Measurements from ENCODE around the gene AATF.

The AATF gene

DNA sequence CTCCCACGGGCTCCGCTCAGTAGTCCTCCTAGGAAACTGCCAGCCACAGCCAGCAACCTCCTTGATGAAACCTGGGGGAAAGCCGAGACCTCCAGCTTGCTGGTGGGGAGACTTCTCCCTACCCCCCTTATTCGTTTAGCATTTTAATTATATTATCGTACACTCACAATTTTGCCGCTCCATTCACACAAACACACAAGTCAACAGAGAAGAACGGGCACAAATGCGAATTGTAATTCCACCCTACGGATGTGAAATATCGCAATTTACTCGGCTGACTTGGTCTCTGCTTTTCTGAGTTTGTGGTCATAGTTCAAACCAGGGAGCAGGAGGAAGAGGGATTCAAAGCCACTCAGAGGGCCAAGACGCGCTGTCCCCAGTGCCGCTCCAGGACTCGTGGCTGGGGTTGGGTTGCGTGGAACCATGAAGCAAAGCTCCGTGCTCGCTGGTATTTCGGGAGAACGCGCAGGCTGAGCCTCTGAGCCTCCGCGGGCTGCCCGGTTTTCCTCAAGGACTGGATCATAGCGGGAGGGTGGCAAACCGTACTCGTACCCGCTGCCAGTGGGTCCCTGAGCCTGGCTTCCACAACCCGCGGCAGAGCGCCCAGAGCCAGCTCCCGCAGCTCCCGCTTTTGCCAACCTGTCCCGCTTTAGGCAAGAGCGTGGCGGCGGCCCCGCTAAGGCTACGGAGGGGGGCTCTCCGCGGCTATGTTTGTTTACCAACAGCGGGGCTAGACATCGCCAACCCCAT lies 9.5 kb upstream of the AATF start:
- H3K4me3 ChIP-seq (ENCODE audit: low read length) = no peak overlapping the region
- H3K4me1 ChIP-seq (ENCODE audit: low read length) = no peaks in the 10 kb centered on the region
- DNase-seq = no peak
- H2AFZ ChIP-seq (ENCODE audit: low read length) = no peak overlapping the region
- H3K36me3 ChIP-seq (replicated peaks; ENCODE audit: insufficient read depth, low read length) = no peaks in the 10 kb centered on the region
- no peak overlapping the region for H3K9ac ChIP-seq (ENCODE audit: low read length)
- H4K20me1 ChIP-seq (ENCODE audit: insufficient read depth, low read length) = no peaks in the 10 kb centered on the region
- H3K9me2 ChIP-seq (replicated peaks; ENCODE audit: insufficient read depth, low read length) = no peaks in the 10 kb centered on the region
- TF ChIP-seq EZH2phosphoT487 (IDR thresholded peaks at IDR 0.05; ENCODE audit: low read length) (no peak), EZH2 (optimal IDR thresholded peaks at IDR 0.05; ENCODE audit: low read depth, low read length) (peak; percentile 76)
- TF ChIP-seq, protein P1, sequence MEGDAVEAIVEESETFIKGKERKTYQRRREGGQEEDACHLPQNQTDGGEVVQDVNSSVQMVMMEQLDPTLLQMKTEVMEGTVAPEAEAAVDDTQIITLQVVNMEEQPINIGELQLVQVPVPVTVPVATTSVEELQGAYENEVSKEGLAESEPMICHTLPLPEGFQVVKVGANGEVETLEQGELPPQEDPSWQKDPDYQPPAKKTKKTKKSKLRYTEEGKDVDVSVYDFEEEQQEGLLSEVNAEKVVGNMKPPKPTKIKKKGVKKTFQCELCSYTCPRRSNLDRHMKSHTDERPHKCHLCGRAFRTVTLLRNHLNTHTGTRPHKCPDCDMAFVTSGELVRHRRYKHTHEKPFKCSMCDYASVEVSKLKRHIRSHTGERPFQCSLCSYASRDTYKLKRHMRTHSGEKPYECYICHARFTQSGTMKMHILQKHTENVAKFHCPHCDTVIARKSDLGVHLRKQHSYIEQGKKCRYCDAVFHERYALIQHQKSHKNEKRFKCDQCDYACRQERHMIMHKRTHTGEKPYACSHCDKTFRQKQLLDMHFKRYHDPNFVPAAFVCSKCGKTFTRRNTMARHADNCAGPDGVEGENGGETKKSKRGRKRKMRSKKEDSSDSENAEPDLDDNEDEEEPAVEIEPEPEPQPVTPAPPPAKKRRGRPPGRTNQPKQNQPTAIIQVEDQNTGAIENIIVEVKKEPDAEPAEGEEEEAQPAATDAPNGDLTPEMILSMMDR (IDR thresholded peaks at IDR 0.05; ENCODE audit: low read length) = no peak
- H3K9me3 ChIP-seq (replicated peaks; ENCODE audit: insufficient read depth, low read length) = no peaks in the 10 kb centered on the region
- H3K79me2 ChIP-seq (ENCODE audit: low read length) = no peaks in the 10 kb centered on the region
- H3K27ac ChIP-seq (ENCODE audit: low read length) = no peak overlapping the region
- peaks cover 98% of the 10 kb centered on the region for H3K27me3 ChIP-seq (replicated peaks; ENCODE audit: insufficient read depth, low read length)
- H3F3A ChIP-seq (ENCODE audit: insufficient read depth, low read length) = no peaks in the 10 kb centered on the region
- no peak overlapping the region for H3K4me2 ChIP-seq (ENCODE audit: low read depth, low read length)

DNA sequence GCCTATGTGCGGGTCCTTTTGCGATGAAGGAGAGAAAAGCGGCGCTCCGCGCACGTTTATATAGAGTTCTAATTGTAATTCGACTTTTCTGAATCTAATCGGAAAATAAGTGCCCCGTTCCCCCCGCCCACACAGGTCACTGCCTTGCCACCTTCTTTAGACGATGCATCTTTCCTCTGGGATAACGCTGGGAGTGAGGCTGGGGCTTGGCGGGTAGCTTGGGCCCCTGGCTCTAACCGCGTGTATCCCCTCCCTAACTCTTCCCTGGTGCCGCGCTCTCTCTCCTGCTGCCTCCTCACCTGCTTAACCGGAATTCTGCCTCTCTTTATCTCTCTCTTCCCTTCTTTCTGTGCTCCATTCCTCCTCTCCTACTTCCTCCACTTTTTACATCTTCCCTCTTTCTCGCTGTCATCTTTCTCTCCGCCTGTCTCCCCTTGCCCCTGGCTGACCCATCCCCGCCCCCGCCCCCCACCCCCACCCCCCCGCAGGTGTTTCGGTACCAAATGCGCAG lies 8.9 kb upstream of the AATF start:
- Histone ChIP-seq H3K4me1 (ENCODE audit: low read length) (no peaks in the 10 kb centered on the region), H3K9me2 (replicated peaks; ENCODE audit: insufficient read depth, low read length) (no peaks in the 10 kb centered on the region), H3F3A (ENCODE audit: insufficient read depth, low read length) (no peaks in the 10 kb centered on the region), H3K36me3 (replicated peaks; ENCODE audit: insufficient read depth, low read length) (no peaks in the 10 kb centered on the region), H3K4me3 (ENCODE audit: low read length) (no peak overlapping the region), H3K27ac (ENCODE audit: low read length) (no peak overlapping the region), H3K9me3 (replicated peaks; ENCODE audit: insufficient read depth, low read length) (no peaks in the 10 kb centered on the region), H4K20me1 (ENCODE audit: insufficient read depth, low read length) (no peaks in the 10 kb centered on the region), H3K79me2 (ENCODE audit: low read length) (no peaks in the 10 kb centered on the region), H3K27me3 (replicated peaks; ENCODE audit: insufficient read depth, low read length) (peaks cover 98% of the 10 kb centered on the region), H3K9ac (ENCODE audit: low read length) (no peak overlapping the region), H3K4me2 (ENCODE audit: low read depth, low read length) (no peak overlapping the region), H2AFZ (ENCODE audit: low read length) (no peak overlapping the region)
- DNase-seq = no peak
- TF ChIP-seq EZH2phosphoT487 (IDR thresholded peaks at IDR 0.05; ENCODE audit: low read length) (no peak), EZH2 (optimal IDR thresholded peaks at IDR 0.05; ENCODE audit: low read depth, low read length) (no peak)
- TF ChIP-seq, protein P1 (IDR thresholded peaks at IDR 0.05; ENCODE audit: low read length) = no peak

DNA sequence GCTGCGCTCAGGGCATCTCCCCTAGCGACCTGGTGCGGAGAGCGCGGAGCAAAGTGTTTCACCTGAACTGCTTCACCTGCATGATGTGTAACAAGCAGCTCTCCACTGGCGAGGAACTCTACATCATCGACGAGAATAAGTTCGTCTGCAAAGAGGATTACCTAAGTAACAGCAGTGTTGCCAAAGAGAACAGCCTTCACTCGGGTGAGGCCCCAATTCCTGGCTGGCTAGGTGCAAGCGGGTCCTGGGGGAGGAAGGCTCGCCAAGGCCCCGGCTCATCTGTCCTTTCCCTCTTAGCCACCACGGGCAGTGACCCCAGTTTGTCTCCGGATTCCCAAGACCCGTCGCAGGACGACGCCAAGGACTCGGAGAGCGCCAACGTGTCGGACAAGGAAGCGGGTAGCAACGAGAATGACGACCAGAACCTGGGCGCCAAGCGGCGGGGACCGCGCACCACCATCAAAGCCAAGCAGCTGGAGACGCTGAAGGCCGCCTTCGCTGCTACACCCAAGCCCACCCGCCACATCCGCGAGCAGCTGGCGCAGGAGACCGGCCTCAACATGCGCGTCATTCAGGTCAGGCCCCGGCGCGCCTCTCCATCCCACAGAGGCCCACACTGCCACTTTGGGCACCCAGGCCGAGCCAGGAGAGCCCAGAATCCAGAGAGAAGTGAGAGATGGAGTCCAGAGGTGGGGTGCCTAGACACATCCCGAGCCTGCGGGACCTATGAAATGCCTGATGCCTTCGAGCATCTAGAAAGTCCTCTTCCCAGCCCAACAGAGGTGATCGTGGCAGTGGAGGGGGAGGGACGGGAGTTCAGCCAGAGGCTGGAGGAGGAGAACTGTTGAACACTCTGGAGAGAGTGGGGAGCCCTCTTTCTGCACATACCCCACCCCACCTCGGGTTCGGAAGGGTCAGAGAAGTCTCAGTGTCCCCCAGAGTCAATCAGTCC lies 8.2 kb upstream of the AATF start:
- no peaks in the 10 kb centered on the region for H3F3A ChIP-seq (ENCODE audit: insufficient read depth, low read length)
- no peak overlapping the region for H3K4me3 ChIP-seq (ENCODE audit: low read length)
- no peak overlapping the region for H3K4me2 ChIP-seq (ENCODE audit: low read depth, low read length)
- H3K27ac ChIP-seq (ENCODE audit: low read length) = no peak overlapping the region
- H3K9me3 ChIP-seq (replicated peaks; ENCODE audit: insufficient read depth, low read length) = no peaks in the 10 kb centered on the region
- H3K79me2 ChIP-seq (ENCODE audit: low read length) = no peaks in the 10 kb centered on the region
- no peaks in the 10 kb centered on the region for H4K20me1 ChIP-seq (ENCODE audit: insufficient read depth, low read length)
- no peaks in the 10 kb centered on the region for H3K9me2 ChIP-seq (replicated peaks; ENCODE audit: insufficient read depth, low read length)
- no peak for DNase-seq
- no peaks in the 10 kb centered on the region for H3K36me3 ChIP-seq (replicated peaks; ENCODE audit: insufficient read depth, low read length)
- no peaks in the 10 kb centered on the region for H3K4me1 ChIP-seq (ENCODE audit: low read length)
- H3K9ac ChIP-seq (ENCODE audit: low read length) = no peak overlapping the region
- H3K27me3 ChIP-seq (replicated peaks; ENCODE audit: insufficient read depth, low read length) = peaks cover 98% of the 10 kb centered on the region
- no peak for TF ChIP-seq EZH2 (optimal IDR thresholded peaks at IDR 0.05; ENCODE audit: low read depth, low read length)
- TF ChIP-seq EZH2phosphoT487 (IDR thresholded peaks at IDR 0.05; ENCODE audit: low read length) = no peak
- TF ChIP-seq, protein P1 (IDR thresholded peaks at IDR 0.05; ENCODE audit: low read length) = no peak
- no peak overlapping the region for H2AFZ ChIP-seq (ENCODE audit: low read length)
